Measurements from ENCODE around the gene KRTAP4-11.
"Not testable (repeated sequence)": the region's sequence is repeated elsewhere in the genome, so short reads cannot be mapped to it uniquely, and the experiment has no call there.

The KRTAP4-11 gene

GRCh38 chr17:41150026-41150425, 31.9 kb upstream of the KRTAP4-11 start:
- Histone ChIP-seq H3K4me3 (ENCODE audit: low read depth, low read length) (no peak overlapping the region), H3K4me1 (no peaks in the 10 kb centered on the region), H3K27me3 (peaks cover 24% of the 10 kb centered on the region; the same call in 1 of the 2 replicates), H3K9me3 (no peaks in the 10 kb centered on the region), H3K36me3 (no peaks in the 10 kb centered on the region)
- DNase-seq, result no peak
- no peak for TF ChIP-seq CTCF (IDR thresholded peaks at IDR 0.05; ENCODE audit: low read depth, low read length)

GRCh38 chr17:41149652-41149985, 31.4 kb upstream of the KRTAP4-11 start, which contains the start of gene KRTAP4-5:
Gene KRTAP4-5 (minus strand): TSS chr17:41149825. CDS start chr17:41149767, 58 bp downstream.
- no peak for TF ChIP-seq CTCF (IDR thresholded peaks at IDR 0.05; ENCODE audit: low read depth, low read length)
- no peak for DNase-seq

GRCh38 chr17:41148971-41149651, 30.9 kb upstream of the KRTAP4-11 start:
- not testable (repeated sequence) for H3K9me3 ChIP-seq

More at GRCh38 chr17:41149652-41149985, 31.4 kb upstream of the KRTAP4-11 start, which contains the start of gene KRTAP4-5:
- no peaks in the 10 kb centered on the region for H3K4me1 ChIP-seq
- H3K36me3 ChIP-seq, result no peaks in the 10 kb centered on the region
- H3K9me3 ChIP-seq, result no peaks in the 10 kb centered on the region
- no peak within 1 kb of the TSS for H3K4me3 ChIP-seq (ENCODE audit: low read depth, low read length)
- peaks cover 24% of the 10 kb centered on the region; the same call in 1 of the 2 replicates for H3K27me3 ChIP-seq

GRCh38 chr17:41147531-41148204, 29.5 kb upstream of the KRTAP4-11 start:
- Histone ChIP-seq H3K4me1 (no peaks in the 10 kb centered on the region), H3K36me3 (no peaks in the 10 kb centered on the region), H3K9me3 (no peaks in the 10 kb centered on the region), H3K27me3 (peaks cover 21% of the 10 kb centered on the region; the same call in 1 of the 2 replicates), H3K4me3 (ENCODE audit: low read depth, low read length) (no peak overlapping the region)
- no peak for DNase-seq
- TF ChIP-seq CTCF (IDR thresholded peaks at IDR 0.05; ENCODE audit: low read depth, low read length), result no peak

More at GRCh38 chr17:41148971-41149651, 30.9 kb upstream of the KRTAP4-11 start:
- H3K27me3 ChIP-seq, result peaks cover 24% of the 10 kb centered on the region; the same call in 1 of the 2 replicates
- not testable (repeated sequence) for H3K36me3 ChIP-seq; H3K4me1 ChIP-seq; H3K4me3 ChIP-seq (ENCODE audit: low read depth, low read length)
- DNase-seq, result peak; percentile 3

GRCh38 chr17:41145261-41145660, 27.1 kb upstream of the KRTAP4-11 start:
- Histone ChIP-seq H3K36me3 (no peaks in the 10 kb centered on the region), H3K4me3 (ENCODE audit: low read depth, low read length) (no peak overlapping the region), H3K4me1 (no peaks in the 10 kb centered on the region), H3K9me3 (no peaks in the 10 kb centered on the region), H3K27me3 (peaks cover 4% of the 10 kb centered on the region; the same call in 1 of the 2 replicates)
- no peak for DNase-seq
- TF ChIP-seq CTCF (IDR thresholded peaks at IDR 0.05; ENCODE audit: low read depth, low read length), result no peak

GRCh38 chr17:41144846-41145245, 26.7 kb upstream of the KRTAP4-11 start:
- no peak for DNase-seq
- Histone ChIP-seq H3K27me3 (peaks cover 2% of the 10 kb centered on the region; the same call in 1 of the 2 replicates), H3K36me3 (no peaks in the 10 kb centered on the region), H3K9me3 (no peaks in the 10 kb centered on the region), H3K4me1 (no peaks in the 10 kb centered on the region), H3K4me3 (ENCODE audit: low read depth, low read length) (no peak overlapping the region)
- no peak for TF ChIP-seq CTCF (IDR thresholded peaks at IDR 0.05; ENCODE audit: low read depth, low read length)

All from BE2C (cell line).